DMS53 treated with DMSO at 0.1 percent for 48 hours (cell line): ENCODE results near the gene AATK.

ENCODE experiments used
- DNase-seq: peaks from one replicate; lab custom pipeline; 2025; ENCODE audit not compliant: unreplicated experiment; lab: John Stamatoyannopoulos, UW

The AATK gene

GRCh38 chr17:81183316-81183715, 17.3 kb upstream of the AATK start:
- DNase-seq = no peak

- no peak for DNase-seq
These were observed 16.6 kb upstream of the AATK start for GRCh38 chr17:81182596-81182995.

GRCh38 chr17:81181811-81182185, 15.8 kb upstream of the AATK start:
- DNase-seq = no peak

GRCh38 chr17:81180836-81181810, 15.1 kb upstream of the AATK start:
- DNase-seq = no peak

GRCh38 chr17:81179861-81180260, 13.8 kb upstream of the AATK start:
- no peak for DNase-seq

DNA sequence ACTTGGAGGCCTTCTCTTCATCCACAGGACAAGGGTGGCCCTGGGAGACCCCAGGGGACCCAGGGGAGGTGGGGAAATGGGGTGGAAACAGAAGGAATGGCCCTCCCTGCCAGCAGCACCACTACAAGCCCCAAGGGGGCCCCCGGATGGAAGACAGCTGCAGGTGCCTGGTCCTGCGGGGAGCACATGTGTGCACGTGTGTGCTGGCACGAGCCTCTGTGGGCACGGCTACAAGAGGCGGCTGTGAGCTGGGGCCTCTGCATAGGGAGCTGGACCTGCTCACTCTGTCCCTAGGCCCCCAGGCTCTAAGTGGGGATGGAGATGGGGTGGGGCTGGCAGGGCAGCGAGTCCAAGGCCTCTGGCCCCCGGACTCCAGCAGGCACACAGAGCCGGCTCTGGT, 13.2 kb upstream of the AATK start:
- DNase-seq = no peak

DNA sequence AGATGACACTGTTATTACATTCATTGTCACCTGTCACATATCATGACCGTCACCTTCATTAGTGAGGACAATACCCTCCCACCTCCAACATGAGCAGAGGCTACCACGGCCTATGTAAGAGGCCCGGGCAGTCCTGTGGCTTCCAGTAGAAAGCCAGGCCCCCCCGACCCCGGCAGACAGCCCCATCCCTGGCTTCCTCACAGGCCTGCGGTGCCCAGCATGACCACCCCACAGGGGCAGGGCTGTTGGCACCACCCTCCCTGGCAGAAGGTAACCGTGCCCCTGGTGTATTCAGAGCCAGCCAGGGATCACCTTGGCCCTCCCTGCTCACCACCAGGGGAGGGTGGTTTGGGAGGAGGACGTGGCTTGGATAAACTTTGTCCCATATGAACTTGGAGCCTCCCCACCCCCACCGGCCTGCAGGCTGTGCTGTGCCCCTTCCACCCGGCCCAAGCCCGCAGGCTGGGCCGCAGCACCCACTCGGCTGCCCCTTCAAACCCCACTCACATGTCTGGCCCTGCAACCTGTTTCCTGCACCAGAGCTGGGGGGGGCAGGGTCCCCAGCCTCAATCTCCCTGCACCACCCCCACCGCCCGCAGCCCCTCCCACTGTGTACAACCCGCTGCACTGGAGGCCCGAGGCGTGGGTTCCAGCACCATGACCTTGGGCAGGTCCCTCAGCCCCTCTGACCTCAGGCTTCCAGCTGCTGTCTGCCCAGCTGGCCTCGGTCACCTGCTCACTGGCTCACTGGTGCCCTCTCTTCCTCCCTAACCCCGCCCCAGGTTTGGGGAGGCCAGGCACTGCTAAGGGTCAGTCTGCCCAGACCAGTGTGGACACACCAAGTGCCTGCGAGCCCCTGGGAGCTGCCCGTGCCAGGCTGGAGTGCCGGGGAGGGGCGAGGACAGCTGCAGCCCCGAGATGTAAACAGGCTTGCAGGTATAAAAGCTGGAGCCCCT, 12.4 kb upstream of the AATK start:
- no peak for DNase-seq

GRCh38 chr17:81176666-81177065, 10.6 kb upstream of the AATK start:
- DNase-seq = no peak

DNA sequence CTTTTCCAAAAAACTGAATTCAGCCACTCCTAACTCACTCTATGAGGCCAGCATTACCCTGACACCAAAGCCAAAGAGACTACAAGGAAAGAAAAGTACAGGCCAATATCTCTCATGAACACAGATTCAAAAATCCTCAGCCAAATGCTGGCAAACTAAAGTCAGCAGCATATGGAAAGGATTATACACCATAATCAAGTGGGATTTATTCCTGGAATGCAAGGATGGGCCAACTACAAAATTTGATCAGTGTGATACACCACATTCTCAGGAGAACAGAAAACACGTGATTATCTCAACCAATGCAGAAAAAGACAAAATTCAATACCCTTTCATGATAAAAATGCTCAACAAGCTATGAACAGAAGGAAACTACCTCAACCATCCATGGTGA, 7.7 kb upstream of the AATK start:
- no peak for DNase-seq

- DNase-seq = no peak
These were observed 7.2 kb upstream of the AATK start for GRCh38 chr17:81173052-81173761.

DNA sequence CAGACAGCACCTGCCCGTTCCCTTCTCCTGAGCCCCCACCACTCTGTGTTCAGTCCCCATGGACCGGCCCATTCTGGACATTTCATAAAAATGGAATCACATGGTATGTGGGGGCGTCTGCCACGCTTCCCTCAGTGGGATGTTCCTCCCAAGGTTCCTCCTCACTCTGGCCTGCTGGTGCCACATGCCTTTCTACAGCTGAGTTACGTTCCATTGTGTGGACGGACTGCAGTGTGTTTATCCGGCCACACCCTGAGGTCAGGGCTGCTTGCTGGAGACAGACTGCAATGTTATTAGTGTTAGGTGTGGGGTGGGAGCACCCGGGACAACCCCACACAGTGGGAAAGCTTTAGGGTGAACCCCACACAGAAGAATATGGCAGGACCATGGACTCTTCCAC, 5.9 kb upstream of the AATK start:
- no peak for DNase-seq

GRCh38 chr17:81170727-81171494, 4.9 kb upstream of the AATK start:
- DNase-seq = no peak

- no peak for DNase-seq
These were observed 3.9 kb upstream of the AATK start for GRCh38 chr17:81169870-81170309.

- DNase-seq = no peak
These were observed 1.6 kb upstream of the AATK start for GRCh38 chr17:81167638-81168037.

DNA sequence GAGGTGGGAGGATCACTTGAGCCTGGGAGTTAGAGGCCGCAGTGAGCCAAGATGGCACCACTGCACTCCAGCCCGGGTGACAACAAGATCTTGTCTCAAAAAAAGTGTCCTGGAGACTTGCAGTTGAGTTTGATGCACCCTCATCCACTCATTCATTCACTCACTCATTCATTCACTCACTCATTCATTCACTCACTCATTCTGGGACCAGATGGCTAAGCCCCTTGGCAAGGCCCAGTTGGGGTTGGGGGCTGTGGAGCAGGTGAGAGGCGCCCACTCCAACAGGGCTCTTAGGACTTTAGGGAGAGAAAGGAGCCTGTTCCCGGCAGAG, 1.1 kb upstream of the AATK start:
- DNase-seq = no peak

GRCh38 chr17:81165246-81166032, 582 bp downstream of the AATK start, which contains the start of gene PVALEF:
PVALEF (plus strand) TSS chr17:81165507; CDS start chr17:81181227, 15,720 bp downstream.
- peak; percentile 2 for DNase-seq

- DNase-seq = no peak
These were observed 1.4 kb downstream of the AATK start for GRCh38 chr17:81164371-81165245.

- DNase-seq = no peak
These were observed 2.2 kb downstream of the AATK start for GRCh38 chr17:81163703-81164370.
